Endothelial cell (in vitro differentiated cells): ENCODE measurements around the gene ALDH1A1. TPM values are rescaled to one million over a fixed set of nuclear protein-coding genes. Genes with fewer than 3 reads are reported as not detected.

Experiments
- DNase-seq: peaks from one replicate; pipeline ENCODE4 v3.0.0; 2021; ENCODE audit warnings: low spot score
- H3K27ac Mint-ChIP-seq: one replicate; pipeline ENCODE4 v1.8.0; 2021; ENCODE audit warnings: mixed read lengths, inconsistent platforms; ENCODE audit not compliant: unreplicated experiment
- H3K27me3 Mint-ChIP-seq: one replicate; pipeline ENCODE4 v1.8.0; 2021; ENCODE audit warnings: mild to moderate bottlenecking, moderate library complexity, mixed read lengths, inconsistent platforms; ENCODE audit not compliant: unreplicated experiment
- H3K36me3 Mint-ChIP-seq: one replicate; pipeline ENCODE4 v1.8.0; 2021; ENCODE audit warnings: mild to moderate bottlenecking, low read depth, mixed read lengths, inconsistent platforms; ENCODE audit not compliant: unreplicated experiment
- H3K4me1 Mint-ChIP-seq: one replicate; pipeline ENCODE4 v1.8.0; 2021; ENCODE audit warnings: mild to moderate bottlenecking, mixed read lengths, inconsistent platforms; ENCODE audit not compliant: unreplicated experiment
- H3K4me3 Mint-ChIP-seq: one replicate; pipeline ENCODE4 v1.8.0; 2021; ENCODE audit warnings: mild to moderate bottlenecking, mixed read lengths, inconsistent platforms; ENCODE audit not compliant: unreplicated experiment
- H3K9me3 Mint-ChIP-seq: one replicate; pipeline ENCODE4 v1.8.0; 2021; ENCODE audit warnings: mixed read lengths, inconsistent platforms; ENCODE audit not compliant: unreplicated experiment
- long read RNA-seq: library from polyadenylated mRNA; unstranded; transcript quantifications from one replicate; pipeline ENCODE4 v2.0.0, GENCODE V29; 2020; ENCODE audit not compliant: unreplicated experiment
- total RNA-seq: library from RNA; stranded (reverse); fragmentation: NEBNext Ultra II Directional; extraction: Animal tissue kit (Norgen Biotek cat#: 25700); gene quantifications from one replicate; pipeline ENCODE4 v1.2.1, GENCODE V29; 2021; ENCODE audit not compliant: unreplicated experiment
- TF ChIP-seq, protein P1 (sequence below): fragments of 200-600 bp; sonication (generic); IDR thresholded peaks from one replicate; pipeline ENCODE4 v1.5.0; 2021; ENCODE audit warnings: antibody characterized with exemption; ENCODE audit not compliant: unreplicated experiment

Gene ALDH1A1
- total RNA-seq, result 7.0 TPM
- long read RNA-seq, transcript ALDH1A1-201 (13 exons, 2,107 nt), result major isoform, 8 of 10 reads
- long read RNA-seq, partial matches to known transcripts, result 0 of 10 reads
- long read RNA-seq, other reads (novel, unspliced or antisense), result 2 of 10 reads

DNA sequence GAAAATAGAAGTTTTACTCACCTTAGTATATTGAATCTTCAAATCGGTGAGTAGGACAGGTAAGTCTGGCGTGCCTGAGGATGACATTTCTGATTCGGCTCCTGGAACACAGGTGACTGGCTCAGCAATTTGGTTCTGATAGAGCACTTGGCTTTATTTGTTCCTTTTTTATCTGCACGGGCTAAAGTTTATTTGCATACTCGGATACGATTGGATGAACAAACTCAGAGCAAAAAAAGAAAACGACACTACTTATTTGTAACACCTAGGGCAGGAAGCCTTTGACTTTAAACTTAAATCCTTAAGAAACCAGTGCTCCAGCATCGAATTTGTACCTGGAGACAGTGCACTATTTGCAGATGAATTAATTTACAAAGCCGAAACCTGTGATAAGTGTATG lies at the start of gene ALDH1A1:
TSS of gene ALDH1A1 (minus strand) at position 140 of the 400 bp plus-strand sequence. CDS start at position 87, 53 bp downstream.
- TF ChIP-seq, protein P1, sequence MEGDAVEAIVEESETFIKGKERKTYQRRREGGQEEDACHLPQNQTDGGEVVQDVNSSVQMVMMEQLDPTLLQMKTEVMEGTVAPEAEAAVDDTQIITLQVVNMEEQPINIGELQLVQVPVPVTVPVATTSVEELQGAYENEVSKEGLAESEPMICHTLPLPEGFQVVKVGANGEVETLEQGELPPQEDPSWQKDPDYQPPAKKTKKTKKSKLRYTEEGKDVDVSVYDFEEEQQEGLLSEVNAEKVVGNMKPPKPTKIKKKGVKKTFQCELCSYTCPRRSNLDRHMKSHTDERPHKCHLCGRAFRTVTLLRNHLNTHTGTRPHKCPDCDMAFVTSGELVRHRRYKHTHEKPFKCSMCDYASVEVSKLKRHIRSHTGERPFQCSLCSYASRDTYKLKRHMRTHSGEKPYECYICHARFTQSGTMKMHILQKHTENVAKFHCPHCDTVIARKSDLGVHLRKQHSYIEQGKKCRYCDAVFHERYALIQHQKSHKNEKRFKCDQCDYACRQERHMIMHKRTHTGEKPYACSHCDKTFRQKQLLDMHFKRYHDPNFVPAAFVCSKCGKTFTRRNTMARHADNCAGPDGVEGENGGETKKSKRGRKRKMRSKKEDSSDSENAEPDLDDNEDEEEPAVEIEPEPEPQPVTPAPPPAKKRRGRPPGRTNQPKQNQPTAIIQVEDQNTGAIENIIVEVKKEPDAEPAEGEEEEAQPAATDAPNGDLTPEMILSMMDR, result no peak
- Mint-ChIP-seq H3K9me3 (peaks cover 4% of the 10 kb centered on the region), H3K27me3 (no peaks in the 10 kb centered on the region), H3K4me1 (peaks cover 17% of the 10 kb centered on the region), H3K36me3 (no peaks in the 10 kb centered on the region), H3K27ac (peak within 1 kb of the TSS; percentile 38), H3K4me3 (no peak within 1 kb of the TSS)
- no peak for DNase-seq

DNA sequence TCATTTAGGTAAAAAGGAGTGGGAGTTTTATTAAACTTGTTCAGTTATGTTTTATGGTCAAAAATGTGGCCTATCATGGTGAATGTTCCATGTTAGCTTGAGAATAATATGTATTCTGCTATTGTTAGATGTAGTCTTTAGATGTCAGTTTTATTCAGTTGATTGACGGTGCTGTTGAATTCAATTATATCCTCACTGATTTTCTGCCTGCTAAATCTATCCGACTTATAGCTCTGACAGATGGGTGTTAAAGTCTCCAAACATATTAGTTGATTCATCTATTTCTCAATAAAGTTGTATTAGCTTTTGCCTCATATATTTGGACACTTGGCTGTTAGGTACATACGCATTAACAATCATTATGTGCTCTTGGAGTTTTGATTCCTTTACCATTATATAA lies 49.0 kb upstream of the ALDH1A1 start:
- TF ChIP-seq, protein P1, result no peak
- Mint-ChIP-seq H3K27me3 (peaks cover 4% of the 10 kb centered on the region), H3K4me3 (no peak overlapping the region), H3K27ac (no peak overlapping the region), H3K36me3 (no peaks in the 10 kb centered on the region), H3K4me1 (peaks cover 8% of the 10 kb centered on the region), H3K9me3 (no peaks in the 10 kb centered on the region)
- no peak for DNase-seq

DNA sequence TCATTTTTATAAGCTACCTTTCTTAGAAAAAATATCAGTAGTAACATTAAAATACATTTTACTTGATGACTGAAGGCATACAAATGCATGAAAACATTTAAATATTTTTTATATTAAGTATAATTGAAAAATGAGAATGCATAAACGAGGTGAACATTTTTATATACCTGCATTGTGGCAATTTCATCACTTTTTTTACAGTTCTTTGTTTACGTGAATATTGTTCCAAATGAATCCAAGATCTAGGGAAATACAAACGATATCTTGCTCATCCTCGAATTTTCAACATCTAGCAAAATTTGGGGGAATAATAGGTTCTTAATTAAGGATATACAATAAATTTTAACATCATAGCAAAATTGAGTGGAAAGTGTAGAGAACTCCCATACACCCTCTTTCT lies 45.5 kb upstream of the ALDH1A1 start:
- no peak for DNase-seq
- Mint-ChIP-seq H3K36me3 (no peaks in the 10 kb centered on the region), H3K27me3 (peaks cover 4% of the 10 kb centered on the region), H3K27ac (no peak overlapping the region), H3K4me3 (no peak overlapping the region), H3K4me1 (peaks cover 19% of the 10 kb centered on the region), H3K9me3 (no peaks in the 10 kb centered on the region)
- TF ChIP-seq, protein P1, result no peak

DNA sequence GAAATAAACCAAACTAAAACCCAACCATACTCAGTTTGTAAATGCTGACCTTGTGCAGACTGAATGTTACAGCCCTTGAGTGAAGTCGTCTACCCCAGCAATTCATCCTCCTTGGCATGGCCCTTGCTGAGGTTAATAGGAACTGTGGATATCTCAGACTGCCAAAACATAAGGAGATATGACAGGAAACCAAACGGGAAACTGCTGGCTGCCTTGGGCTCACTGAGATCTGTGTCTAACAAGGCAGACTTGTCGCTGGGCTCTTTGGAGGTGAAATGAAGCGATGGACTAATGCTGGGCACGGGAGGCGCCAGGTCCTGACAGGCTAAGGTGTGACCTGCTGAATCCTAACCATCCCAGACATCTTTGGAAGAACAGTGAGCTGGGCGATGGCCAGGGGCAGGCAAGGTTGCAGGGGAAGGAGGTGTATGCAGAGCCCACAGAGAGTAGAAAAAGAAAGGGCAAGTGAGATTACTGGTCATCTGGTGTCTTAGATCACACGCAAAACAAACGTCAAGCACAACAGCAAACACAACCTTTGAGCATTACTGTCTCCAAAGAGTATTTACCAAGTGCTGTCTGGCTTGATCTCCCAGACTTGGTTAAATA lies 44.6 kb upstream of the ALDH1A1 start:
- no peak for DNase-seq
- Mint-ChIP-seq H3K4me3 (no peak overlapping the region), H3K4me1 (peaks cover 19% of the 10 kb centered on the region), H3K36me3 (no peaks in the 10 kb centered on the region), H3K27ac (peak overlapping the region; percentile 53), H3K9me3 (no peaks in the 10 kb centered on the region), H3K27me3 (peaks cover 4% of the 10 kb centered on the region)
- TF ChIP-seq, protein P1, result no peak

DNA sequence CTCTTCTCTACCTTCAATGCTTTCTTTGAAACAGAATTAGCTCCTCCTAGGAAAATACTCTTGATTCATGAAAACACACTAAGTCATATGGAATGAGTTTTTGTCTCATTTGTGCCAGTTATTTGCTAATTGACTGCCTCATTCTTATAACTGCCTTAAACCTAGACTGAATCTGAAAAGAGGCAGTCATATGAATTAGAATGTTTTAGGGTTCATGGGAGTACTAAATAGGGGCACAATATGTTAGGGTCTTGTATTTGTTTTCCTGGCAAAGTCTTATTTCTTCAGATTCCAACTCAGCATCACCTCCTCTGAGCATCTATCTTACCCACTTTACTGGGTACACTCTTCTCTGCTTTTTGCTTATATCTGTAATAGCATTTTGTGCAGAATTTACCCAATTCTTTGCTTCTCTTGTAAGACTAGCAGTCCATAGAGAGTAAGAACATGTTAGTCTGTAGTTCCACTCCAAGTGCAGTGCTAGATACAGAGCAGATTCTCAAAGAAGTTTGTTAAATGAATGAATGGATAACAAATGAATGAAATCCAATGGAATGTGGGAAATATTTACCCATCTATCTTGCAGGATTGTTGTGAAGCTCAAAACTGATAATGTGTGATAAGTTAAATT lies 43.9 kb upstream of the ALDH1A1 start:
- H3K36me3 Mint-ChIP-seq, result no peaks in the 10 kb centered on the region
- H3K27ac Mint-ChIP-seq, result no peak overlapping the region
- peaks cover 19% of the 10 kb centered on the region for H3K4me1 Mint-ChIP-seq
- H3K9me3 Mint-ChIP-seq, result no peaks in the 10 kb centered on the region
- H3K4me3 Mint-ChIP-seq, result no peak overlapping the region
- peaks cover 4% of the 10 kb centered on the region for H3K27me3 Mint-ChIP-seq
- TF ChIP-seq, protein P1, result no peak
- DNase-seq, result no peak
